Nephron progenitor cell (in vitro differentiated cells): ENCODE data around the gene RPL27A.

Experiments used
- DNase-seq: peaks from one replicate; pipeline ENCODE4 v3.0.0; 2021
- H3K27ac Mint-ChIP-seq: 2 replicates; pipeline ENCODE4 v1.8.0; 2021; ENCODE audit warnings: mild to moderate bottlenecking, moderate library complexity, mixed read lengths
- H3K27me3 Mint-ChIP-seq: 2 replicates; pipeline ENCODE4 v1.8.0; 2021; ENCODE audit warnings: mild to moderate bottlenecking, low read depth, mixed read lengths; ENCODE audit not compliant: poor library complexity
- H3K36me3 Mint-ChIP-seq: 2 replicates; pipeline ENCODE4 v1.8.0; 2021; ENCODE audit warnings: low read depth, mixed read lengths
- H3K4me1 Mint-ChIP-seq: 2 replicates; pipeline ENCODE4 v1.8.0; 2021; ENCODE audit warnings: mixed read lengths
- H3K4me3 Mint-ChIP-seq: 2 replicates; pipeline ENCODE4 v1.8.0; 2021; ENCODE audit warnings: mild to moderate bottlenecking, moderate library complexity, mixed read lengths
- H3K9me3 Mint-ChIP-seq: 2 replicates; pipeline ENCODE4 v1.8.0; 2021; ENCODE audit warnings: mild to moderate bottlenecking, moderate library complexity, mixed read lengths
- CTCF ChIP-seq: fragments of 200-600 bp; sonication (generic); IDR thresholded peaks from 2 replicates; pipeline ENCODE4 v1.5.0; 2021; ENCODE audit warnings: antibody characterized with exemption

RPL27A gene

GRCh38 chr11:8713760-8714454, 31.3 kb downstream of the RPL27A start:
- H3K4me1 Mint-ChIP-seq: peaks cover 37% of the 10 kb centered on the region
- H3K27me3 Mint-ChIP-seq: no peaks in the 10 kb centered on the region
- TF ChIP-seq CTCF: no peak
- H3K9me3 Mint-ChIP-seq: no peaks in the 10 kb centered on the region
- no peak for DNase-seq
- H3K27ac Mint-ChIP-seq: peak overlapping the region; percentile 57
- no peak overlapping the region for H3K4me3 Mint-ChIP-seq
- peaks cover 48% of the 10 kb centered on the region for H3K36me3 Mint-ChIP-seq

GRCh38 chr11:8714622-8715225, 32.1 kb downstream of the RPL27A start:
- peak overlapping the region; percentile 37 for H3K27ac Mint-ChIP-seq

GRCh38 chr11:8715501-8715900, 32.9 kb downstream of the RPL27A start:
- no peaks in the 10 kb centered on the region for H3K9me3 Mint-ChIP-seq
- peak overlapping the region; percentile 37 for H3K27ac Mint-ChIP-seq
- DNase-seq: no peak
- no peak for TF ChIP-seq CTCF
- H3K36me3 Mint-ChIP-seq: peaks cover 48% of the 10 kb centered on the region
- peaks cover 46% of the 10 kb centered on the region for H3K4me1 Mint-ChIP-seq
- H3K27me3 Mint-ChIP-seq: no peaks in the 10 kb centered on the region
- H3K4me3 Mint-ChIP-seq: no peak overlapping the region

More at GRCh38 chr11:8714622-8715225, 32.1 kb downstream of the RPL27A start:
- DNase-seq: no peak
- H3K4me3 Mint-ChIP-seq: no peak overlapping the region
- H3K4me1 Mint-ChIP-seq: peaks cover 38% of the 10 kb centered on the region
- H3K27me3 Mint-ChIP-seq: no peaks in the 10 kb centered on the region
- no peak for TF ChIP-seq CTCF
- H3K9me3 Mint-ChIP-seq: no peaks in the 10 kb centered on the region
- H3K36me3 Mint-ChIP-seq: peaks cover 48% of the 10 kb centered on the region

- no peak for TF ChIP-seq CTCF
- Mint-ChIP-seq H3K9me3 (no peaks in the 10 kb centered on the region), H3K4me3 (no peak overlapping the region), H3K27me3 (no peaks in the 10 kb centered on the region), H3K4me1 (peaks cover 66% of the 10 kb centered on the region), H3K27ac (peak overlapping the region; percentile 96), H3K36me3 (peaks cover 33% of the 10 kb centered on the region)
- no peak for DNase-seq
These were observed 34.9 kb downstream of the RPL27A start for GRCh38 chr11:8717544-8717875.

- no peak for TF ChIP-seq CTCF
- H3K27me3 Mint-ChIP-seq: no peaks in the 10 kb centered on the region
- peaks cover 35% of the 10 kb centered on the region for H3K36me3 Mint-ChIP-seq
- DNase-seq: no peak
- H3K4me1 Mint-ChIP-seq: peaks cover 72% of the 10 kb centered on the region
- no peaks in the 10 kb centered on the region for H3K9me3 Mint-ChIP-seq
- no peak overlapping the region for H3K4me3 Mint-ChIP-seq
- peak overlapping the region; percentile 96 for H3K27ac Mint-ChIP-seq
These were observed 35.5 kb downstream of the RPL27A start for GRCh38 chr11:8717876-8718753.
